Measurements from ENCODE around the gene TRIM36. TPM values are rescaled to one million over a fixed set of nuclear protein-coding genes. Genes with fewer than 3 reads are reported as not detected.

Gene TRIM36
- total RNA-seq, 1 experiment from 2014 or later = 20.0 TPM

DNA sequence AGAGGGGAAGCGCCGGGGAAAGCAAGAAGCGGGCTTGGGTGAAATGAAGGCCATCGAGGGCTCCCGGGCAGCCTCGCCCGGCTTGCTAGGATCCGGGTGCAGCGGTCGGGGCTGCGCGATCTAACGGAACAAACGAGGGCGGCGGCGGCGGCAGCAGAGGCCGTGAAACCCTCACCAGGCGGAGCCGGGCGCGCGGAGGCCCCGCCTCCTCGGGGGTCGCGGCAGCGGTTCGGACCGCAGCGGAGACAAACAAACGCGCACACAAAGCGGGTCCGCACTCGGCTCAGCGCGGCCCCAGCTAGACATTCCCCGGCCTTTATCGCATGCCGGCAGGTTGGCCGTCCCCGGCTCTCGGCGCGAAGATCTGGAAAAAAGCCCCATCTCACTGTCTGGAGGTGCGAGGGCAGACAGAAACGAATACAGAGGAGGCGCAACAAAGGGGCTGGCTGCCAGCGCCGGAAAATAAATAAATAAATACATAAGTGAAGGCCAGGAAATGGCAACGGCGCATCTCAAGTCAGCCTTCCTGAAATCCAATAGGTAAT lies 10.5 kb upstream of the TRIM36 start (continued):
- no peak for TF ChIP-seq ZNF423 (CRISPR knock-in tag; IDR thresholded peaks at IDR 0.05)
- TF ChIP-seq CREM (CRISPR knock-in tag; IDR thresholded peaks at IDR 0.05) = peak; percentile 43; the same call in 1 of the 2 replicates
- TF ChIP-seq ETV6 (CRISPR knock-in tag; IDR thresholded peaks at IDR 0.05) = 0 out of 2 replicates have a peak, but pooled peaks have one; percentile 17
- TF ChIP-seq, protein P1, sequence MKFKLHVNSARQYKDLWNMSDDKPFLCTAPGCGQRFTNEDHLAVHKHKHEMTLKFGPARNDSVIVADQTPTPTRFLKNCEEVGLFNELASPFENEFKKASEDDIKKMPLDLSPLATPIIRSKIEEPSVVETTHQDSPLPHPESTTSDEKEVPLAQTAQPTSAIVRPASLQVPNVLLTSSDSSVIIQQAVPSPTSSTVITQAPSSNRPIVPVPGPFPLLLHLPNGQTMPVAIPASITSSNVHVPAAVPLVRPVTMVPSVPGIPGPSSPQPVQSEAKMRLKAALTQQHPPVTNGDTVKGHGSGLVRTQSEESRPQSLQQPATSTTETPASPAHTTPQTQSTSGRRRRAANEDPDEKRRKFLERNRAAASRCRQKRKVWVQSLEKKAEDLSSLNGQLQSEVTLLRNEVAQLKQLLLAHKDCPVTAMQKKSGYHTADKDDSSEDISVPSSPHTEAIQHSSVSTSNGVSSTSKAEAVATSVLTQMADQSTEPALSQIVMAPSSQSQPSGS (CRISPR knock-in tag; IDR thresholded peaks at IDR 0.05; ENCODE audit: borderline replicate concordance, low read depth) = no peak
- TF ChIP-seq TP53 (CRISPR knock-in tag; IDR thresholded peaks at IDR 0.05) = peak; percentile 65; the same call in 1 of the 2 replicates
- TF ChIP-seq NR3C1 (CRISPR knock-in tag; conservative IDR thresholded peaks at IDR 0.05; ENCODE audit: low read depth) = no peak

DNA sequence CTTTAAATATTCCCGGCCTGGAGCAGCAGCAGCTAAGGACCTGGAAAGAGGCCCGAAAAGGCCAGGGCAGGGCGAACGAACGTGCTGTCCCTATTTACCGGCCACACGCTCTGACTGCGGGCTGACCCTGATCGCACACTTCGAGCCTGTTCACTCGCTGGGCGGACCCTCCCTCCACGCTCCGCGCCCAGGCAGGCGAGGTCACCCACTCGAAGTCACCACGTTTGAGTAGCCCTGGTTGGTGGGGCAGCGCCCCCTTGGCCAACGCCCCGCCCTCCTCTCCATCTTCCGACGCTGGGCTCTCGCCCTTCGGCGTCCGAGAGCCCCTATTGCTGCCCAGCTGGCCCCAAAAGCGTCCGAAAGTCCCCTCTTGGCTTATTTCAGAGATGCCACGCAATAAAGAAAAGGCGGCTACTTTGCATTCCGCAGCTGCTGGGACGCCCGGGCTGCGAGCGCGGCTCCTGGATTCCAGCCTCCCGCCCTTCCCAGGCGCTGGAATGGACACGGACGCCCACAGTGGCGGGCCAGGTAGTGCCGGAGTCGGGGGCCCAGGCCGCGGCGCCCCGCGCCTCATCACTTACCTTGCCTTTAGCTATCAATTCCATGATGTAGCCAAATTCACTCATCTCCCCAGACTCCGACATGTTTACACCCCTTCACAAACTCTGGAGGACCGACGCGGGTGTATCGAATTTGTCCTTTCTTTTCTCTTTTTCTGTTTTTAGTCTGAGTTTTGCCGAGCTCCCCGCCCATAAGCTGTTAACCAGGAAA lies 9.9 kb upstream of the TRIM36 start:
- peaks cover 15% of the 10 kb centered on the region for H3K4me1 Mint-ChIP-seq
- H3K27me3 Mint-ChIP-seq (ENCODE audit: low read depth) = peaks cover 72% of the 10 kb centered on the region
- H3K9me3 Mint-ChIP-seq = no peaks in the 10 kb centered on the region
- peak; percentile 53 for ATAC-seq
- ChIA-PET CTCF (interaction anchor here (0.6 to 2.4 kb wide), 3 partner anchors 9 to 82 kb away, joined by 3 to 18 read pairs (median 4); no protein-coding TSS in a partner anchor), POLR2A (interaction anchor here (0.6 to 3.6 kb wide), 3 partner anchors 10 to 1160 kb away, joined by 3 to 27 read pairs (median 4); partner anchors contain the start of gene TRIM36)
- no peaks in the 10 kb centered on the region for H3K36me3 Mint-ChIP-seq
- H3K27ac Mint-ChIP-seq = no peak overlapping the region
- H3K4me3 Mint-ChIP-seq = peak overlapping the region; percentile 78
- DNase-seq (ENCODE audit: low spot score) = peak; percentile 54
- TF ChIP-seq NFATC4 (CRISPR knock-in tag; IDR thresholded peaks at IDR 0.05) (no peak), ZNF263 (CRISPR knock-in tag; IDR thresholded peaks at IDR 0.05; ENCODE audit: low read depth) (no peak), NR1H2 (CRISPR knock-in tag; IDR thresholded peaks at IDR 0.05) (no peak), RORB (CRISPR knock-in tag; IDR thresholded peaks at IDR 0.05) (no peak), ZNF219 (CRISPR knock-in tag; IDR thresholded peaks at IDR 0.05; ENCODE audit: borderline replicate concordance) (no peak), ZBTB21 (CRISPR knock-in tag; IDR thresholded peaks at IDR 0.05; ENCODE audit: borderline replicate concordance) (no peak), MYBL2 (CRISPR knock-in tag; IDR thresholded peaks at IDR 0.05) (no peak), KAT7 (CRISPR knock-in tag; IDR thresholded peaks at IDR 0.05; ENCODE audit: borderline replicate concordance) (no peak), NR3C1 (CRISPR knock-in tag; conservative IDR thresholded peaks at IDR 0.05; ENCODE audit: low read depth) (no peak), CREB1 (CRISPR knock-in tag; IDR thresholded peaks at IDR 0.05) (no peak), SP1 (CRISPR knock-in tag; conservative IDR thresholded peaks at IDR 0.05) (0 out of 2 replicates have a peak, but pooled peaks have one; percentile 13), ZNF121 (CRISPR knock-in tag; IDR thresholded peaks at IDR 0.05) (0 out of 2 replicates have a peak, but pooled peaks have one; percentile 29), EMX1 (CRISPR knock-in tag; IDR thresholded peaks at IDR 0.05) (no peak)
- TF ChIP-seq, protein P2, sequence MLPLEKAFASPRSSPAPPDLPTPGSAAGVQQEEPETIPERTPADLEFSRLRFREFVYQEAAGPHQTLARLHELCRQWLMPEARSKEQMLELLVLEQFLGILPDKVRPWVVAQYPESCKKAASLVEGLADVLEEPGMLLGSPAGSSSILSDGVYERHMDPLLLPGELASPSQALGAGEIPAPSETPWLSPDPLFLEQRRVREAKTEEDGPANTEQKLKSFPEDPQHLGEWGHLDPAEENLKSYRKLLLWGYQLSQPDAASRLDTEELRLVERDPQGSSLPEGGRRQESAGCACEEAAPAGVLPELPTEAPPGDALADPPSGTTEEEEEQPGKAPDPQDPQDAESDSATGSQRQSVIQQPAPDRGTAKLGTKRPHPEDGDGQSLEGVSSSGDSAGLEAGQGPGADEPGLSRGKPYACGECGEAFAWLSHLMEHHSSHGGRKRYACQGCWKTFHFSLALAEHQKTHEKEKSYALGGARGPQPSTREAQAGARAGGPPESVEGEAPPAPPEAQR (CRISPR knock-in tag; IDR thresholded peaks at IDR 0.05) = no peak
- TF ChIP-seq, protein P3, sequence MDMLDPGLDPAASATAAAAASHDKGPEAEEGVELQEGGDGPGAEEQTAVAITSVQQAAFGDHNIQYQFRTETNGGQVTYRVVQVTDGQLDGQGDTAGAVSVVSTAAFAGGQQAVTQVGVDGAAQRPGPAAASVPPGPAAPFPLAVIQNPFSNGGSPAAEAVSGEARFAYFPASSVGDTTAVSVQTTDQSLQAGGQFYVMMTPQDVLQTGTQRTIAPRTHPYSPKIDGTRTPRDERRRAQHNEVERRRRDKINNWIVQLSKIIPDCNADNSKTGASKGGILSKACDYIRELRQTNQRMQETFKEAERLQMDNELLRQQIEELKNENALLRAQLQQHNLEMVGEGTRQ (CRISPR knock-in tag; IDR thresholded peaks at IDR 0.05) = no peak
- TF ChIP-seq, protein P4, sequence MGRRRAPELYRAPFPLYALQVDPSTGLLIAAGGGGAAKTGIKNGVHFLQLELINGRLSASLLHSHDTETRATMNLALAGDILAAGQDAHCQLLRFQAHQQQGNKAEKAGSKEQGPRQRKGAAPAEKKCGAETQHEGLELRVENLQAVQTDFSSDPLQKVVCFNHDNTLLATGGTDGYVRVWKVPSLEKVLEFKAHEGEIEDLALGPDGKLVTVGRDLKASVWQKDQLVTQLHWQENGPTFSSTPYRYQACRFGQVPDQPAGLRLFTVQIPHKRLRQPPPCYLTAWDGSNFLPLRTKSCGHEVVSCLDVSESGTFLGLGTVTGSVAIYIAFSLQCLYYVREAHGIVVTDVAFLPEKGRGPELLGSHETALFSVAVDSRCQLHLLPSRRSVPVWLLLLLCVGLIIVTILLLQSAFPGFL (CRISPR knock-in tag; IDR thresholded peaks at IDR 0.05; ENCODE audit: borderline replicate concordance) = no peak
- TF ChIP-seq, protein P5, sequence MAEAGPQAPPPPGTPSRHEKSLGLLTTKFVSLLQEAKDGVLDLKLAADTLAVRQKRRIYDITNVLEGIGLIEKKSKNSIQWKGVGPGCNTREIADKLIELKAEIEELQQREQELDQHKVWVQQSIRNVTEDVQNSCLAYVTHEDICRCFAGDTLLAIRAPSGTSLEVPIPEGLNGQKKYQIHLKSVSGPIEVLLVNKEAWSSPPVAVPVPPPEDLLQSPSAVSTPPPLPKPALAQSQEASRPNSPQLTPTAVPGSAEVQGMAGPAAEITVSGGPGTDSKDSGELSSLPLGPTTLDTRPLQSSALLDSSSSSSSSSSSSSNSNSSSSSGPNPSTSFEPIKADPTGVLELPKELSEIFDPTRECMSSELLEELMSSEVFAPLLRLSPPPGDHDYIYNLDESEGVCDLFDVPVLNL (CRISPR knock-in tag; IDR thresholded peaks at IDR 0.05; ENCODE audit: borderline replicate concordance, low read depth) = no peak
- TF ChIP-seq, protein P6, sequence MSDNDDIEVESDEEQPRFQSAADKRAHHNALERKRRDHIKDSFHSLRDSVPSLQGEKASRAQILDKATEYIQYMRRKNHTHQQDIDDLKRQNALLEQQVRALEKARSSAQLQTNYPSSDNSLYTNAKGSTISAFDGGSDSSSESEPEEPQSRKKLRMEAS (CRISPR knock-in tag; IDR thresholded peaks at IDR 0.05) = peak; percentile 58
- TF ChIP-seq, protein P7, sequence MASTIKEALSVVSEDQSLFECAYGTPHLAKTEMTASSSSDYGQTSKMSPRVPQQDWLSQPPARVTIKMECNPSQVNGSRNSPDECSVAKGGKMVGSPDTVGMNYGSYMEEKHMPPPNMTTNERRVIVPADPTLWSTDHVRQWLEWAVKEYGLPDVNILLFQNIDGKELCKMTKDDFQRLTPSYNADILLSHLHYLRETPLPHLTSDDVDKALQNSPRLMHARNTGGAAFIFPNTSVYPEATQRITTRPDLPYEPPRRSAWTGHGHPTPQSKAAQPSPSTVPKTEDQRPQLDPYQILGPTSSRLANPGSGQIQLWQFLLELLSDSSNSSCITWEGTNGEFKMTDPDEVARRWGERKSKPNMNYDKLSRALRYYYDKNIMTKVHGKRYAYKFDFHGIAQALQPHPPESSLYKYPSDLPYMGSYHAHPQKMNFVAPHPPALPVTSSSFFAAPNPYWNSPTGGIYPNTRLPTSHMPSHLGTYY (CRISPR knock-in tag; IDR thresholded peaks at IDR 0.05) = no peak
- TF ChIP-seq, protein P8, sequence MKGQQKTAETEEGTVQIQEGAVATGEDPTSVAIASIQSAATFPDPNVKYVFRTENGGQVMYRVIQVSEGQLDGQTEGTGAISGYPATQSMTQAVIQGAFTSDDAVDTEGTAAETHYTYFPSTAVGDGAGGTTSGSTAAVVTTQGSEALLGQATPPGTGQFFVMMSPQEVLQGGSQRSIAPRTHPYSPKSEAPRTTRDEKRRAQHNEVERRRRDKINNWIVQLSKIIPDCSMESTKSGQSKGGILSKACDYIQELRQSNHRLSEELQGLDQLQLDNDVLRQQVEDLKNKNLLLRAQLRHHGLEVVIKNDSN (CRISPR knock-in tag; IDR thresholded peaks at IDR 0.05) = no peak
